H1 (cell line): Measurements from ENCODE around the gene VIM. TPM values are rescaled to one million over a fixed set of nuclear protein-coding genes. Genes with fewer than 3 reads are reported as not detected.

Experiments used
- ASH2L ChIP-seq: fragments of 200-600, 300-600 bp; sonication (generic); IDR thresholded peaks from one replicate; pipeline ENCODE4 v1.7.1; 2017; ENCODE audit warnings: low read length
- BCL11A ChIP-seq, 2 experiments: IDR thresholded peaks; one replicate each; pipeline ENCODE4 v1.6.1; 2011; ENCODE audit warnings: low read depth in 2 of 2, low read length in 2 of 2, mild to moderate bottlenecking in 2 of 2
- CEBPB ChIP-seq: IDR thresholded peaks from 2 replicates; pipeline ENCODE4 v1.6.1; 2012; ENCODE audit warnings: low read depth, low read length
- CHD1 ChIP-seq: IDR thresholded peaks from 2 replicates; pipeline ENCODE4 v1.6.1; 2012; ENCODE audit warnings: low read depth, low read length, improper control_type of control experiment
- POLR2A ChIP-seq, 2 experiments: IDR thresholded peaks; 1 replicate in 1 of 2; 2 replicates in 1 of 2; pipeline ENCODE4 v1.6.1; 2011; ENCODE audit warnings: low read depth in 2 of 2, low read length in 2 of 2, mild to moderate bottlenecking in 2 of 2; ENCODE audit errors: control extremely low read depth in 1 of 2
- SAP30 ChIP-seq: fragments of 300-600 bp; sonication (generic); IDR thresholded peaks from 2 replicates; pipeline ENCODE4 v1.7.1; 2012; ENCODE audit warnings: low read length, moderate library complexity, mild to moderate bottlenecking, inconsistent platforms; ENCODE audit not compliant: insufficient read depth, insufficient replicate concordance
- SIX5 ChIP-seq: IDR thresholded peaks from 2 replicates; pipeline ENCODE4 v1.6.1; 2011; ENCODE audit warnings: mild to moderate bottlenecking, low read depth, low read length
- TBP ChIP-seq: IDR thresholded peaks from 2 replicates; pipeline ENCODE4 v1.6.1; 2011; ENCODE audit warnings: low read depth, low read length, improper control_type of control experiment
- polyA plus RNA-seq, 7 experiments: library from polyadenylated mRNA; depleted of rRNA in 3 of 7; stranded (reverse) in 5 of 7; unstranded in 2 of 7; fragments of >200 nt in 5 of 7; fragments of 200-250 nt in 2 of 7; gene quantifications; 1 replicate in 5 of 7; 2 replicates in 1 of 7; 4 replicates in 1 of 7; pipeline versions ENCODE4 v1.2.1 to v1.2.3, GENCODE V29; 2011 to 2013; ENCODE audit warnings: missing spikeins in 2 of 7, mixed read lengths in 2 of 7
- total RNA-seq: library from RNA; stranded (reverse); fragmentation: NEBNext Ultra II Directional; extraction: Animal tissue kit (Norgen Biotek cat#: 25700); gene quantifications from 2 replicates; pipeline ENCODE4 v1.2.1, GENCODE V29; 2021
- TF ChIP-seq, protein P1 (sequence below): fragments of 300-600 bp; sonication (generic); IDR thresholded peaks from 2 replicates; pipeline ENCODE4 v1.7.1; 2012; ENCODE audit warnings: low read length, moderate library complexity, mild to moderate bottlenecking, inconsistent platforms; ENCODE audit not compliant: insufficient replicate concordance
- TF ChIP-seq, protein P2 (sequence below): IDR thresholded peaks from 2 replicates; pipeline ENCODE4 v1.6.1; 2012; ENCODE audit warnings: inconsistent platforms

VIM gene
- total and polyA plus RNA-seq, 2 of the 8 experiments (the other 6 are each of a cell fraction or from before 2014, with no cell fraction given) = 347 to 372 TPM

DNA sequence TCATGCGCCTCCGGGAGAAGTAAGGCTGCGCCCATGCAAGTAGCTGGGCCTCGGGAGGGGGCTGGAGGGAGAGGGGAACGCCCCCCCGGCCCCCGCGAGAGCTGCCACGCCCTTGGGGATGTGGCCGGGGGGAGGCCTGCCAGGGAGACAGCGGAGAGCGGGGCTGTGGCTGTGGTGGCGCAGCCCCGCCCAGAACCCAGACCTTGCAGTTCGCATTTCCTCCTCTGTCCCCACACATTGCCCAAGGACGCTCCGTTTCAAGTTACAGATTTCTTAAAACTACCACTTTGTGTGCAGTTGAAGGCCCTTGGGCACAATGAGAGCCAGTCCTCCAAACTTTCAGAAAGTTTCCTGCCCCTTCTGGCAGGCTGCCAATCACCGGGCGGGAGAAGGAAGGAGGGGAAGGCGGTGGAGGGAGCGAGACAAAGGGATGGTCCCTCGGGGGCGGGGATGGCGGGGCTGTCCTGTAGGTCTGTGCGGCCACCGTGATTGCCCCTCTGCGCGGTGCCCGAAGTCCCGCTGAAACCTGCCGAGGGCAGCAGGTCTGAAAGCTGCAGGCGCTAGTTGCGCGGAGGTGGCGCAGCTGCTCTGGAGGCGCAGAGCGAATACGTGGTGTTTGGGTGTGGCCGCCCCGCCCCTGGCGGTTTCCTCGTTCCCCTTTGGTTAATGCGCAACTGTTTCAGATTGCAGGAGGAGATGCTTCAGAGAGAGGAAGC lies 2.1 kb downstream of the VIM start (continued):
- TF ChIP-seq, protein P1, sequence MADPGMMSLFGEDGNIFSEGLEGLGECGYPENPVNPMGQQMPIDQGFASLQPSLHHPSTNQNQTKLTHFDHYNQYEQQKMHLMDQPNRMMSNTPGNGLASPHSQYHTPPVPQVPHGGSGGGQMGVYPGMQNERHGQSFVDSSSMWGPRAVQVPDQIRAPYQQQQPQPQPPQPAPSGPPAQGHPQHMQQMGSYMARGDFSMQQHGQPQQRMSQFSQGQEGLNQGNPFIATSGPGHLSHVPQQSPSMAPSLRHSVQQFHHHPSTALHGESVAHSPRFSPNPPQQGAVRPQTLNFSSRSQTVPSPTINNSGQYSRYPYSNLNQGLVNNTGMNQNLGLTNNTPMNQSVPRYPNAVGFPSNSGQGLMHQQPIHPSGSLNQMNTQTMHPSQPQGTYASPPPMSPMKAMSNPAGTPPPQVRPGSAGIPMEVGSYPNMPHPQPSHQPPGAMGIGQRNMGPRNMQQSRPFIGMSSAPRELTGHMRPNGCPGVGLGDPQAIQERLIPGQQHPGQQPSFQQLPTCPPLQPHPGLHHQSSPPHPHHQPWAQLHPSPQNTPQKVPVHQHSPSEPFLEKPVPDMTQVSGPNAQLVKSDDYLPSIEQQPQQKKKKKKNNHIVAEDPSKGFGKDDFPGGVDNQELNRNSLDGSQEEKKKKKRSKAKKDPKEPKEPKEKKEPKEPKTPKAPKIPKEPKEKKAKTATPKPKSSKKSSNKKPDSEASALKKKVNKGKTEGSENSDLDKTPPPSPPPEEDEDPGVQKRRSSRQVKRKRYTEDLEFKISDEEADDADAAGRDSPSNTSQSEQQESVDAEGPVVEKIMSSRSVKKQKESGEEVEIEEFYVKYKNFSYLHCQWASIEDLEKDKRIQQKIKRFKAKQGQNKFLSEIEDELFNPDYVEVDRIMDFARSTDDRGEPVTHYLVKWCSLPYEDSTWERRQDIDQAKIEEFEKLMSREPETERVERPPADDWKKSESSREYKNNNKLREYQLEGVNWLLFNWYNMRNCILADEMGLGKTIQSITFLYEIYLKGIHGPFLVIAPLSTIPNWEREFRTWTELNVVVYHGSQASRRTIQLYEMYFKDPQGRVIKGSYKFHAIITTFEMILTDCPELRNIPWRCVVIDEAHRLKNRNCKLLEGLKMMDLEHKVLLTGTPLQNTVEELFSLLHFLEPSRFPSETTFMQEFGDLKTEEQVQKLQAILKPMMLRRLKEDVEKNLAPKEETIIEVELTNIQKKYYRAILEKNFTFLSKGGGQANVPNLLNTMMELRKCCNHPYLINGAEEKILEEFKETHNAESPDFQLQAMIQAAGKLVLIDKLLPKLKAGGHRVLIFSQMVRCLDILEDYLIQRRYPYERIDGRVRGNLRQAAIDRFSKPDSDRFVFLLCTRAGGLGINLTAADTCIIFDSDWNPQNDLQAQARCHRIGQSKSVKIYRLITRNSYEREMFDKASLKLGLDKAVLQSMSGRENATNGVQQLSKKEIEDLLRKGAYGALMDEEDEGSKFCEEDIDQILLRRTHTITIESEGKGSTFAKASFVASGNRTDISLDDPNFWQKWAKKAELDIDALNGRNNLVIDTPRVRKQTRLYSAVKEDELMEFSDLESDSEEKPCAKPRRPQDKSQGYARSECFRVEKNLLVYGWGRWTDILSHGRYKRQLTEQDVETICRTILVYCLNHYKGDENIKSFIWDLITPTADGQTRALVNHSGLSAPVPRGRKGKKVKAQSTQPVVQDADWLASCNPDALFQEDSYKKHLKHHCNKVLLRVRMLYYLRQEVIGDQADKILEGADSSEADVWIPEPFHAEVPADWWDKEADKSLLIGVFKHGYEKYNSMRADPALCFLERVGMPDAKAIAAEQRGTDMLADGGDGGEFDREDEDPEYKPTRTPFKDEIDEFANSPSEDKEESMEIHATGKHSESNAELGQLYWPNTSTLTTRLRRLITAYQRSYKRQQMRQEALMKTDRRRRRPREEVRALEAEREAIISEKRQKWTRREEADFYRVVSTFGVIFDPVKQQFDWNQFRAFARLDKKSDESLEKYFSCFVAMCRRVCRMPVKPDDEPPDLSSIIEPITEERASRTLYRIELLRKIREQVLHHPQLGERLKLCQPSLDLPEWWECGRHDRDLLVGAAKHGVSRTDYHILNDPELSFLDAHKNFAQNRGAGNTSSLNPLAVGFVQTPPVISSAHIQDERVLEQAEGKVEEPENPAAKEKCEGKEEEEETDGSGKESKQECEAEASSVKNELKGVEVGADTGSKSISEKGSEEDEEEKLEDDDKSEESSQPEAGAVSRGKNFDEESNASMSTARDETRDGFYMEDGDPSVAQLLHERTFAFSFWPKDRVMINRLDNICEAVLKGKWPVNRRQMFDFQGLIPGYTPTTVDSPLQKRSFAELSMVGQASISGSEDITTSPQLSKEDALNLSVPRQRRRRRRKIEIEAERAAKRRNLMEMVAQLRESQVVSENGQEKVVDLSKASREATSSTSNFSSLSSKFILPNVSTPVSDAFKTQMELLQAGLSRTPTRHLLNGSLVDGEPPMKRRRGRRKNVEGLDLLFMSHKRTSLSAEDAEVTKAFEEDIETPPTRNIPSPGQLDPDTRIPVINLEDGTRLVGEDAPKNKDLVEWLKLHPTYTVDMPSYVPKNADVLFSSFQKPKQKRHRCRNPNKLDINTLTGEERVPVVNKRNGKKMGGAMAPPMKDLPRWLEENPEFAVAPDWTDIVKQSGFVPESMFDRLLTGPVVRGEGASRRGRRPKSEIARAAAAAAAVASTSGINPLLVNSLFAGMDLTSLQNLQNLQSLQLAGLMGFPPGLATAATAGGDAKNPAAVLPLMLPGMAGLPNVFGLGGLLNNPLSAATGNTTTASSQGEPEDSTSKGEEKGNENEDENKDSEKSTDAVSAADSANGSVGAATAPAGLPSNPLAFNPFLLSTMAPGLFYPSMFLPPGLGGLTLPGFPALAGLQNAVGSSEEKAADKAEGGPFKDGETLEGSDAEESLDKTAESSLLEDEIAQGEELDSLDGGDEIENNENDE = no peak
- TF ChIP-seq TBP (0 out of 2 replicates have a peak, but pooled peaks have one; percentile 32), SIX5 (peak; percentile 19; the same call in 1 of the 2 replicates), SAP30 (peak; percentile 22), CEBPB (no peak), POLR2A (IDR thresholded peaks at IDR 0.05; ENCODE audit: control extremely low read depth in 1 of 2, low read depth in 2 of 2, low read length in 2 of 2) (peak in 1 of 2 experiments; percentile 61; a peak in 2 of 3 replicates), ASH2L (peak; percentile 54), BCL11A (IDR thresholded peaks at IDR 0.05; ENCODE audit: low read depth in 2 of 2, low read length in 2 of 2) (no peak), CHD1 (no peak)
- TF ChIP-seq, protein P2, sequence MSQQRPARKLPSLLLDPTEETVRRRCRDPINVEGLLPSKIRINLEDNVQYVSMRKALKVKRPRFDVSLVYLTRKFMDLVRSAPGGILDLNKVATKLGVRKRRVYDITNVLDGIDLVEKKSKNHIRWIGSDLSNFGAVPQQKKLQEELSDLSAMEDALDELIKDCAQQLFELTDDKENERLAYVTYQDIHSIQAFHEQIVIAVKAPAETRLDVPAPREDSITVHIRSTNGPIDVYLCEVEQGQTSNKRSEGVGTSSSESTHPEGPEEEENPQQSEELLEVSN = 0 out of 2 replicates have a peak, but pooled peaks have one; percentile 48
